WTC11 (cell line): ENCODE measurements around the gene APOL6. TPM values are rescaled to one million over a fixed set of nuclear protein-coding genes. Genes with fewer than 3 reads are reported as not detected.

Source experiments
- ATAC-seq: fragments of 200-7000 bp; cut with Tn5 transposase; 2 replicates; pipeline ENCODE4 v1.10.0; 2021; ENCODE audit warnings: mild to moderate bottlenecking, moderate library complexity
- CTCF ChIA-PET: fragments of 300-600 bp; sonication (Branson Sonifier 250); formaldehyde crosslinking; loops from one replicate; lab custom pipeline; 2021; ENCODE audit warnings: antibody characterized with exemption; lab: Charles Lee
- POLR2A ChIA-PET: fragments of 350-600 bp; sonication (Branson Sonifier 250); formaldehyde crosslinking; loops from one replicate; lab custom pipeline; 2021; ENCODE audit warnings: antibody characterized with exemption; lab: Charles Lee
- DNase-seq: peaks from one replicate; pipeline ENCODE4 v3.0.0; 2021; ENCODE audit warnings: low spot score
- H3K27ac Mint-ChIP-seq: 2 replicates; pipeline ENCODE4 v1.8.0; 2021; ENCODE audit warnings: mixed read lengths
- H3K27me3 Mint-ChIP-seq: 2 replicates; pipeline ENCODE4 v1.8.0; 2021; ENCODE audit warnings: low read depth, mild to moderate bottlenecking, moderate library complexity, mixed read lengths
- H3K36me3 Mint-ChIP-seq: 2 replicates; pipeline ENCODE4 v1.8.0; 2021; ENCODE audit warnings: mixed read lengths
- H3K4me1 Mint-ChIP-seq: 2 replicates; pipeline ENCODE4 v1.8.0; 2022; ENCODE audit warnings: mixed read lengths
- H3K4me3 Mint-ChIP-seq: 2 replicates; pipeline ENCODE4 v1.8.0; 2021; ENCODE audit warnings: mild to moderate bottlenecking, moderate library complexity, mixed read lengths
- H3K9me3 Mint-ChIP-seq: 2 replicates; pipeline ENCODE4 v1.8.0; 2021; ENCODE audit warnings: mixed read lengths
- CBFB ChIP-seq: sonication (generic); formaldehyde crosslinking; IDR thresholded peaks from 2 replicates; pipeline ENCODE4 v1.8.1; 2022; ENCODE audit warnings: mild to moderate bottlenecking, low read depth, missing genetic modification reagents
- ESRRA ChIP-seq: sonication (generic); formaldehyde crosslinking; IDR thresholded peaks from 2 replicates; pipeline ENCODE4 v1.8.1; 2022; ENCODE audit warnings: mild to moderate bottlenecking, missing genetic modification reagents, borderline replicate concordance
- ETV6 ChIP-seq: sonication (generic); formaldehyde crosslinking; IDR thresholded peaks from 2 replicates; pipeline ENCODE4 v1.8.1; 2022; ENCODE audit warnings: mild to moderate bottlenecking, missing genetic modification reagents
- FOXK1 ChIP-seq: sonication (generic); formaldehyde crosslinking; IDR thresholded peaks from 2 replicates; pipeline ENCODE4 v1.8.0; 2022; ENCODE audit warnings: mild to moderate bottlenecking, moderate library complexity, missing genetic modification reagents
- HMGA2 ChIP-seq: fragments of 250-450 bp; sonication (Bioruptor Pico); IDR thresholded peaks from 2 replicates; pipeline ENCODE4 v1.4.0; 2021; ENCODE audit warnings: mild to moderate bottlenecking, moderate library complexity
- KAT7 ChIP-seq: sonication (generic); formaldehyde crosslinking; IDR thresholded peaks from 2 replicates; pipeline ENCODE4 v1.8.1; 2023; ENCODE audit warnings: missing genetic modification reagents, mild to moderate bottlenecking, borderline replicate concordance
- MYBL2 ChIP-seq: sonication (generic); formaldehyde crosslinking; IDR thresholded peaks from 2 replicates; pipeline ENCODE4 v1.8.1; 2023; ENCODE audit warnings: mild to moderate bottlenecking, moderate library complexity, missing genetic modification reagents
- NFATC4 ChIP-seq: fragments of 250-450 bp; sonication (Bioruptor Pico); IDR thresholded peaks from 2 replicates; pipeline ENCODE4 v1.9.0; 2021; ENCODE audit warnings: mild to moderate bottlenecking
- NFE2L1 ChIP-seq: sonication (generic); formaldehyde crosslinking; IDR thresholded peaks from 2 replicates; pipeline ENCODE4 v1.8.1; 2023; ENCODE audit warnings: missing genetic modification reagents
- NFYB ChIP-seq: sonication (generic); formaldehyde crosslinking; conservative IDR thresholded peaks from 2 replicates; pipeline ENCODE4 v1.8.0; 2022; ENCODE audit warnings: low read depth, missing genetic modification reagents
- PRRX2 ChIP-seq: fragments of 250-450 bp; sonication (Bioruptor Pico); IDR thresholded peaks from 2 replicates; pipeline ENCODE4 v1.8.0; 2021; ENCODE audit warnings: mild to moderate bottlenecking
- RELA ChIP-seq: sonication (generic); formaldehyde crosslinking; IDR thresholded peaks from 2 replicates; pipeline ENCODE4 v1.8.1; 2022; ENCODE audit warnings: missing genetic modification reagents, mild to moderate bottlenecking, borderline replicate concordance
- SMAD3 ChIP-seq: sonication (generic); formaldehyde crosslinking; IDR thresholded peaks from 2 replicates; pipeline ENCODE4 v1.8.0; 2022; ENCODE audit warnings: missing genetic modification reagents, mild to moderate bottlenecking, borderline replicate concordance
- SMAD4 ChIP-seq: sonication (generic); formaldehyde crosslinking; IDR thresholded peaks from 2 replicates; pipeline ENCODE4 v1.8.0; 2022; ENCODE audit warnings: mild to moderate bottlenecking, missing genetic modification reagents
- ZNF121 ChIP-seq: sonication (generic); formaldehyde crosslinking; IDR thresholded peaks from 2 replicates; pipeline ENCODE4 v1.8.0; 2023; ENCODE audit warnings: missing genetic modification reagents
- ZNF416 ChIP-seq: fragments of 250-450 bp; sonication (Bioruptor Pico); IDR thresholded peaks from 2 replicates; pipeline ENCODE4 v1.9.0; 2021; ENCODE audit warnings: mild to moderate bottlenecking, inconsistent platforms
- ZNF671 ChIP-seq: fragments of 250-450 bp; sonication (Bioruptor Pico); IDR thresholded peaks from 2 replicates; pipeline ENCODE4 v1.8.0; 2021; ENCODE audit warnings: mild to moderate bottlenecking
- total RNA-seq: library from RNA; stranded (reverse); gene quantifications from 3 replicates; pipeline ENCODE4 v1.2.3, GENCODE V29; 2021
- TF ChIP-seq, protein P1 (sequence below): sonication (generic); formaldehyde crosslinking; conservative IDR thresholded peaks from 2 replicates; pipeline ENCODE4 v1.8.1; 2023; ENCODE audit warnings: mild to moderate bottlenecking, low read depth, missing genetic modification reagents, moderate library complexity
- TF ChIP-seq, protein P2 (sequence below): fragments of 250-450 bp; sonication (Bioruptor Pico); IDR thresholded peaks from 2 replicates; pipeline ENCODE4 v1.8.0; 2021; ENCODE audit warnings: mild to moderate bottlenecking
- TF ChIP-seq, protein P3 (sequence below): sonication (generic); formaldehyde crosslinking; IDR thresholded peaks from 2 replicates; pipeline ENCODE4 v1.8.1; 2022; ENCODE audit warnings: missing genetic modification reagents, borderline replicate concordance
- TF ChIP-seq, protein P4 (sequence below): sonication (generic); formaldehyde crosslinking; conservative IDR thresholded peaks from 2 replicates; pipeline ENCODE4 v1.8.1; 2022; ENCODE audit warnings: mild to moderate bottlenecking, missing genetic modification reagents
- TF ChIP-seq, protein P5 (sequence below): sonication (generic); formaldehyde crosslinking; IDR thresholded peaks from 2 replicates; pipeline ENCODE4 v1.8.1; 2022; ENCODE audit warnings: low read depth, mild to moderate bottlenecking, moderate library complexity, missing genetic modification reagents, borderline replicate concordance
- TF ChIP-seq, protein P6 (sequence below): sonication (generic); formaldehyde crosslinking; IDR thresholded peaks from 2 replicates; pipeline ENCODE4 v1.8.0; 2023; ENCODE audit warnings: missing genetic modification reagents, mild to moderate bottlenecking, borderline replicate concordance

APOL6 gene
- total RNA-seq, 1 experiment from 2014 or later, result 0.17 TPM

DNA sequence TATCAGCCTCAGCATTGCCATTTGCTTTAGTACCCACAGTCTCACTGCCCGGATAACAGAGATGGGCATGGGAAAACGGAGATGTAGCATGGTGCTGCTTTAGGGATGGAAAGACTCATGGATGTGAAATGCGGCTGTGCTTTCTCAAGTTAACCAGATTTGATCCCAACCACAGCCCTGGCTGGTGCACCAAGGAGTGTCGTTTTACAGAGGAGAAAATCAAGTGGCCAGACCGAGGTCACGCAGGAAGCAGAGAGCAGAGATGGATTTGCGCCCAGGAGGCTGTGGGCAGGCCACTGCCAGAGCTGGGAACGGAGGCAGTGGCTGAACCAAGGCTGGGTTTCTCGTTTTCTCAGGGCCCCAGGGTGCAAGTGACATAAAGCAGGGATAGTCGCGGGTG is 40.2 kb upstream of the APOL6 start:
- POLR2A ChIA-PET, result no interaction called here
- no peak overlapping the region for H3K27ac Mint-ChIP-seq
- H3K27me3 Mint-ChIP-seq, result no peaks in the 10 kb centered on the region
- DNase-seq (no peak), ATAC-seq (no peak)
- H3K36me3 Mint-ChIP-seq, result no peaks in the 10 kb centered on the region
- TF ChIP-seq, protein P1, sequence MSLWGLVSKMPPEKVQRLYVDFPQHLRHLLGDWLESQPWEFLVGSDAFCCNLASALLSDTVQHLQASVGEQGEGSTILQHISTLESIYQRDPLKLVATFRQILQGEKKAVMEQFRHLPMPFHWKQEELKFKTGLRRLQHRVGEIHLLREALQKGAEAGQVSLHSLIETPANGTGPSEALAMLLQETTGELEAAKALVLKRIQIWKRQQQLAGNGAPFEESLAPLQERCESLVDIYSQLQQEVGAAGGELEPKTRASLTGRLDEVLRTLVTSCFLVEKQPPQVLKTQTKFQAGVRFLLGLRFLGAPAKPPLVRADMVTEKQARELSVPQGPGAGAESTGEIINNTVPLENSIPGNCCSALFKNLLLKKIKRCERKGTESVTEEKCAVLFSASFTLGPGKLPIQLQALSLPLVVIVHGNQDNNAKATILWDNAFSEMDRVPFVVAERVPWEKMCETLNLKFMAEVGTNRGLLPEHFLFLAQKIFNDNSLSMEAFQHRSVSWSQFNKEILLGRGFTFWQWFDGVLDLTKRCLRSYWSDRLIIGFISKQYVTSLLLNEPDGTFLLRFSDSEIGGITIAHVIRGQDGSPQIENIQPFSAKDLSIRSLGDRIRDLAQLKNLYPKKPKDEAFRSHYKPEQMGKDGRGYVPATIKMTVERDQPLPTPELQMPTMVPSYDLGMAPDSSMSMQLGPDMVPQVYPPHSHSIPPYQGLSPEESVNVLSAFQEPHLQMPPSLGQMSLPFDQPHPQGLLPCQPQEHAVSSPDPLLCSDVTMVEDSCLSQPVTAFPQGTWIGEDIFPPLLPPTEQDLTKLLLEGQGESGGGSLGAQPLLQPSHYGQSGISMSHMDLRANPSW (CRISPR knock-in tag), result no peak
- TF ChIP-seq, protein P2, sequence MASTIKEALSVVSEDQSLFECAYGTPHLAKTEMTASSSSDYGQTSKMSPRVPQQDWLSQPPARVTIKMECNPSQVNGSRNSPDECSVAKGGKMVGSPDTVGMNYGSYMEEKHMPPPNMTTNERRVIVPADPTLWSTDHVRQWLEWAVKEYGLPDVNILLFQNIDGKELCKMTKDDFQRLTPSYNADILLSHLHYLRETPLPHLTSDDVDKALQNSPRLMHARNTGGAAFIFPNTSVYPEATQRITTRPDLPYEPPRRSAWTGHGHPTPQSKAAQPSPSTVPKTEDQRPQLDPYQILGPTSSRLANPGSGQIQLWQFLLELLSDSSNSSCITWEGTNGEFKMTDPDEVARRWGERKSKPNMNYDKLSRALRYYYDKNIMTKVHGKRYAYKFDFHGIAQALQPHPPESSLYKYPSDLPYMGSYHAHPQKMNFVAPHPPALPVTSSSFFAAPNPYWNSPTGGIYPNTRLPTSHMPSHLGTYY (CRISPR knock-in tag), result no peak
- TF ChIP-seq, protein P3, sequence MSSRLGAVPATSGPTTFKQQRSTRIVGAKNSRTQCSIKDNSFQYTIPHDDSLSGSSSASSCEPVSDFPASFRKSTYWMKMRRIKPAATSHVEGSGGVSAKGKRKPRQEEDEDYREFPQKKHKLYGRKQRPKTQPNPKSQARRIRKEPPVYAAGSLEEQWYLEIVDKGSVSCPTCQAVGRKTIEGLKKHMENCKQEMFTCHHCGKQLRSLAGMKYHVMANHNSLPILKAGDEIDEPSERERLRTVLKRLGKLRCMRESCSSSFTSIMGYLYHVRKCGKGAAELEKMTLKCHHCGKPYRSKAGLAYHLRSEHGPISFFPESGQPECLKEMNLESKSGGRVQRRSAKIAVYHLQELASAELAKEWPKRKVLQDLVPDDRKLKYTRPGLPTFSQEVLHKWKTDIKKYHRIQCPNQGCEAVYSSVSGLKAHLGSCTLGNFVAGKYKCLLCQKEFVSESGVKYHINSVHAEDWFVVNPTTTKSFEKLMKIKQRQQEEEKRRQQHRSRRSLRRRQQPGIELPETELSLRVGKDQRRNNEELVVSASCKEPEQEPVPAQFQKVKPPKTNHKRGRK (CRISPR knock-in tag), result no peak
- no peak for TF ChIP-seq PRRX2 (CRISPR knock-in tag)
- TF ChIP-seq NFYB (CRISPR knock-in tag), result no peak
- TF ChIP-seq ESRRA (CRISPR knock-in tag), result no peak
- no peak for TF ChIP-seq ZNF671
- TF ChIP-seq ETV6 (CRISPR knock-in tag), result no peak
- TF ChIP-seq KAT7 (CRISPR knock-in tag), result no peak
- no peak for TF ChIP-seq HMGA2 (CRISPR knock-in tag)
- no peak for TF ChIP-seq ZNF121
- no peak for TF ChIP-seq SMAD3 (CRISPR knock-in tag)
- TF ChIP-seq, protein P4, sequence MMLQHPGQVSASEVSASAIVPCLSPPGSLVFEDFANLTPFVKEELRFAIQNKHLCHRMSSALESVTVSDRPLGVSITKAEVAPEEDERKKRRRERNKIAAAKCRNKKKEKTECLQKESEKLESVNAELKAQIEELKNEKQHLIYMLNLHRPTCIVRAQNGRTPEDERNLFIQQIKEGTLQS (CRISPR knock-in tag), result no peak
- no peak for TF ChIP-seq FOXK1 (CRISPR knock-in tag)
- TF ChIP-seq, protein P5, sequence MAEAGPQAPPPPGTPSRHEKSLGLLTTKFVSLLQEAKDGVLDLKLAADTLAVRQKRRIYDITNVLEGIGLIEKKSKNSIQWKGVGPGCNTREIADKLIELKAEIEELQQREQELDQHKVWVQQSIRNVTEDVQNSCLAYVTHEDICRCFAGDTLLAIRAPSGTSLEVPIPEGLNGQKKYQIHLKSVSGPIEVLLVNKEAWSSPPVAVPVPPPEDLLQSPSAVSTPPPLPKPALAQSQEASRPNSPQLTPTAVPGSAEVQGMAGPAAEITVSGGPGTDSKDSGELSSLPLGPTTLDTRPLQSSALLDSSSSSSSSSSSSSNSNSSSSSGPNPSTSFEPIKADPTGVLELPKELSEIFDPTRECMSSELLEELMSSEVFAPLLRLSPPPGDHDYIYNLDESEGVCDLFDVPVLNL, result no peak
- TF ChIP-seq MYBL2 (CRISPR knock-in tag), result no peak
- H3K4me3 Mint-ChIP-seq, result no peak overlapping the region
- H3K4me1 Mint-ChIP-seq, result no peaks in the 10 kb centered on the region
- CTCF ChIA-PET, result no interaction called here
- H3K9me3 Mint-ChIP-seq, result no peaks in the 10 kb centered on the region

DNA sequence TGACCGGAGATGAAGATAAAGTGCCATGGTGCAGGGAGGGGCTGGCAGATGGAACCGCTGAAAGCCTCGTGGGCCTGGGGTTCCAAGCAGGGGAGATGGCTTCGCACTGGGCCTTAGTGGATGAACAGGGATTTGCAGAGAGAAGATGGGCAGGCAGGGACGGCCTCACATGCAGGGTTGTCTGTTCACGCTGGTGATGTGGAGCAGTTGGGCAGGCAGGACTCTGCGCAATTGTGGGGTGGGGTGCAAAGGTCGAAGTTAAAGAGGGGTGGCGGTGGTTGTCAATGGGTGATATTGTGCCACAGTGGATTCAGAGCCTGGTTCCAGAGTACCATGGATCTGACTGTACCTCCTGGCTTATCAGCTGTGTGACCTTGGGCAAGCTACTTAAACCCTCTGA is 39.0 kb upstream of the APOL6 start:
- H3K4me3 Mint-ChIP-seq, result no peak overlapping the region
- H3K36me3 Mint-ChIP-seq, result no peaks in the 10 kb centered on the region
- H3K27ac Mint-ChIP-seq, result no peak overlapping the region
- no peak for DNase-seq
- POLR2A ChIA-PET, result no interaction called here
- H3K9me3 Mint-ChIP-seq, result no peaks in the 10 kb centered on the region
- H3K4me1 Mint-ChIP-seq, result no peaks in the 10 kb centered on the region
- CTCF ChIA-PET, result interaction anchor here (0.9 kb wide), 1 partner anchor 10 kb away, joined by 3 read pairs; no protein-coding TSS in a partner anchor
- no peak for ATAC-seq
- no peaks in the 10 kb centered on the region for H3K27me3 Mint-ChIP-seq
- no peak for TF ChIP-seq NFE2L1
- no peak for TF ChIP-seq MYBL2 (CRISPR knock-in tag)
- TF ChIP-seq SMAD4 (CRISPR knock-in tag), result no peak
- no peak for TF ChIP-seq RELA (CRISPR knock-in tag)
- TF ChIP-seq, protein P6, sequence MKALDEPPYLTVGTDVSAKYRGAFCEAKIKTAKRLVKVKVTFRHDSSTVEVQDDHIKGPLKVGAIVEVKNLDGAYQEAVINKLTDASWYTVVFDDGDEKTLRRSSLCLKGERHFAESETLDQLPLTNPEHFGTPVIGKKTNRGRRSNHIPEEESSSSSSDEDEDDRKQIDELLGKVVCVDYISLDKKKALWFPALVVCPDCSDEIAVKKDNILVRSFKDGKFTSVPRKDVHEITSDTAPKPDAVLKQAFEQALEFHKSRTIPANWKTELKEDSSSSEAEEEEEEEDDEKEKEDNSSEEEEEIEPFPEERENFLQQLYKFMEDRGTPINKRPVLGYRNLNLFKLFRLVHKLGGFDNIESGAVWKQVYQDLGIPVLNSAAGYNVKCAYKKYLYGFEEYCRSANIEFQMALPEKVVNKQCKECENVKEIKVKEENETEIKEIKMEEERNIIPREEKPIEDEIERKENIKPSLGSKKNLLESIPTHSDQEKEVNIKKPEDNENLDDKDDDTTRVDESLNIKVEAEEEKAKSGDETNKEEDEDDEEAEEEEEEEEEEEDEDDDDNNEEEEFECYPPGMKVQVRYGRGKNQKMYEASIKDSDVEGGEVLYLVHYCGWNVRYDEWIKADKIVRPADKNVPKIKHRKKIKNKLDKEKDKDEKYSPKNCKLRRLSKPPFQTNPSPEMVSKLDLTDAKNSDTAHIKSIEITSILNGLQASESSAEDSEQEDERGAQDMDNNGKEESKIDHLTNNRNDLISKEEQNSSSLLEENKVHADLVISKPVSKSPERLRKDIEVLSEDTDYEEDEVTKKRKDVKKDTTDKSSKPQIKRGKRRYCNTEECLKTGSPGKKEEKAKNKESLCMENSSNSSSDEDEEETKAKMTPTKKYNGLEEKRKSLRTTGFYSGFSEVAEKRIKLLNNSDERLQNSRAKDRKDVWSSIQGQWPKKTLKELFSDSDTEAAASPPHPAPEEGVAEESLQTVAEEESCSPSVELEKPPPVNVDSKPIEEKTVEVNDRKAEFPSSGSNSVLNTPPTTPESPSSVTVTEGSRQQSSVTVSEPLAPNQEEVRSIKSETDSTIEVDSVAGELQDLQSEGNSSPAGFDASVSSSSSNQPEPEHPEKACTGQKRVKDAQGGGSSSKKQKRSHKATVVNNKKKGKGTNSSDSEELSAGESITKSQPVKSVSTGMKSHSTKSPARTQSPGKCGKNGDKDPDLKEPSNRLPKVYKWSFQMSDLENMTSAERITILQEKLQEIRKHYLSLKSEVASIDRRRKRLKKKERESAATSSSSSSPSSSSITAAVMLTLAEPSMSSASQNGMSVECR (CRISPR knock-in tag), result no peak
- no peak for TF ChIP-seq ZNF416 (CRISPR knock-in tag)
- TF ChIP-seq CBFB (CRISPR knock-in tag), result no peak
- TF ChIP-seq FOXK1 (CRISPR knock-in tag), result no peak
- TF ChIP-seq NFATC4 (CRISPR knock-in tag), result no peak
